NCI-H1930 (cell line): ENCODE measurements around the gene NEUROD4.

Experiments used
- DNase-seq, 2 experiments: peaks; one replicate each; lab custom pipeline; 2025; lab: John Stamatoyannopoulos, UW

The NEUROD4 gene

DNA sequence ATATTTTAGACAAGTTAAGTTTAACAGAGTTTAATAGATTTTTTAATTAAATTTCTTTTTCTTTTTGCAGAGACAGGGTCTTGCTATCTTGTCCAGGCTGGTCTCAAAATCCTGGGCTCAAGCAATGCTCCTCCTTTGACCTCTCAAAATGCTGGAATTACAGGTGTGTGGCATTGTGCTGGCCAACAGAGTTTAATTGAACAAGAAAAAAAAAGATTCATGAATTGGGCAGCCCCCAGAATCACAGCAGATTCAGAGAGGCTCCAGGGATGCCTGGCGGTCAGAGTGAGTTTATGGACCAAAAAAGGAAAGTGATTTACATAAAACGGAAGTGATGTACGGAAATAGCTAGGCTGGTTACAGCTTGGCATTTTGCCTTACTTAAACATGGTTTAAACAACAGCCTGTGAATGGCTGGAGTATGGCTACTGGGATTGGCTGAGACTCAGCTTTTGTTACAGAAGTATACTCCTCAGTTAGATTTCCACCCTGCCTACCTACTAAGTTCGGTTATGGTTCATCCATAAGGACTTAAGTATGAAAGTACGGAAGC is 20.7 kb upstream of the NEUROD4 start:
- DNase-seq: no peak

DNA sequence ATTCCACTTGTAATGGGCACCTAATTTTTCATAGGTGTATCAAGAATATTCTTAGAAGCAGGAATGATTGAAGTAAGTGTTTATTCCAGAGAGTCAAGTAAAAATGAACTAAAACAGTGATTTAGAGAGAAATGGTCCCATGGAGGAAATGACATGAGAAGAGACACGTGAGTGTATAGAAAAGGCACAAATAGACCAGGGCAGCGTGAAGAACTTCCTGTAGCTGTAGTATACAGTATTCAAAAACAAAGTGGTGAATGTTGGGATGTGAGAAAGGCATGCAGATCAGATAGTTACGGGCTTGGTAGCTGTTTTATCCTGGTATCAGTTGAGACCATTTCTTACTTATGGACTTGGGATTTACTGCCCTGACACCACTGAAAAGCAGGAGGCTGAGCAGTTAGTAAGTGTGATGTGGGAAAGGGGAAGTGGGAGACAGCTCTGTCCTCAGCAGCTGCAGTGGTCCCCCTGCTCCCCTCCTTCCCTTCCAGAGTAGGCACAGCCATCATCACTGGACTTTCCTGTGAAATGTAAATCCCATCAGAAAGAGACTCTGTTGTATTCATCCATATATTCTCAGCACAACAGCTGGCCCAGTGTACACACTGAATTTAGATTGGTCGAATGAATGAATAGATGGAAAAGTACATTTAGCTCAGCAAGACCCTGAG is 18.4 kb upstream of the NEUROD4 start:
- DNase-seq: no peak

DNA sequence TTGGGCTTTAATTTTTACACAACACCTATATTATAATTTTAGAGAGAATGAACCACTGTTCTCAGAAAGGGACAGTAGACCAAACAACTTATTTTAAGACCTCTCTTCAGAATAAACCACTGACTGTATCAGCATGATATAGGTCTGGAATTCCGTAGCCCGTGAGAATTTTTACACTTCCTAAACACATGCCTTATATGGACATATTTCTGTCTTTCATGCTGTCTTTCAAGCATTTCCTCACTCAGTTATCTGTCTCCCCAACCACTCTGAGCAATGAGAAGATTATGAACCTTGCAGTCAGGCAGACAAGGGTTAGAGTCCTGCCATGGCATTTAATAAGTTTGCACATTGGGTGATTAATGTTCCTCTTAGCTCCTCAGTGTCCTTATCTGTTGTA is 17.4 kb upstream of the NEUROD4 start:
- DNase-seq: no peak

DNA sequence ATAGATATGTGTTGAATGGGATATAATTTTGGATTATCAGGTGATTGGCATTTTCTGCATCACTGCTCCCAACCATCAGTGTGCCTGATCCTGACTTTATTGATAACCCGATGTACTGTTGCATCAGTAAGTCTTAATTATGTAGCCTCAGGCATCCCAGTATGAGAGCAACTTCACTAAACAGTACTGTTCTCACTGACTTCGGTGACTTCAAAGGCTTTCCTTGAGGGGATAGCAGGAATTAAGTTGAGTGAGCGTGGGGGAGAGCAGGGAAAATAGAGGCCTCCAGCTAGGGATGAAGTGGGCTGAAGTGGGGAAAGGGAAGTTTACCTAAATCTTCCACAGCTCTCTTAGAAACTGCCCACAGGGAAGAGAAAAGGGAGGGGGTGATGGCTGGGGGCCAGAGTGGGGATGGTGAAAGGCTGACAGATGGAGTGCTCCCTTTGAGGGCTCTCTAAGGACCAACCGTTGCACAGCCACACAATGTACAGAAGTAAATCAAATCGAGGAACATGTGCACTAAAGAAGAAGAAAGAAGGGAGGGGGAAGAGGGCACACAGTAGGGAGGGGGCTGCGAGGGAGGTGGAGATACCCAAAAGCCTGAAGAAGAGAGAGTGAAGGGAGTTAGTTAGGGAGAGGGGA is 10.7 kb upstream of the NEUROD4 start:
- DNase-seq: no peak

DNA sequence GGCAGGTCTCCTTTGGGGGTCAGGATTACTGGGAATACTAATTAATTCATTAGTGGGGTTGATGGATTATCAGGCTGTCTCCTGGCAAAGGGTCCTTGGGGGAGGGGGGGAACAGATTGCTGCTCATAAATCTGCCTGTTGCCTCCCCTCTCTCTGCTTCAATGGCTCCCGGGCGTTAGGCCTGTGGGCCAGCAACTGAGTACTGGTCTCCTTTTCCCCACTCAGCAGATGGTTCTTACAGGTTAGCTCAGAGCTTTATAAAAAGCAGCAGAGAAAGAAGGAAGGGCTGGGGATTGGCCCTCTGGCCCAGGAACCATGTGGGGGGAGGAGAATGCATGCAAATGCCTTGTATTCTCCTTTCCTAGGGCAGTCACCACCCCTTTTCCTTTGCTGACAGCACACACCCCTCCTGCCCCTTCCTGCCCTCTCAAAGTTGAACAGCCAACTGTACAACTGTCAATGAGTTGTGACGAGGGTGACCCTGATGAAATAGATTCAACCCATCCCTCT is 2.3 kb upstream of the NEUROD4 start:
- DNase-seq: no peak

DNA sequence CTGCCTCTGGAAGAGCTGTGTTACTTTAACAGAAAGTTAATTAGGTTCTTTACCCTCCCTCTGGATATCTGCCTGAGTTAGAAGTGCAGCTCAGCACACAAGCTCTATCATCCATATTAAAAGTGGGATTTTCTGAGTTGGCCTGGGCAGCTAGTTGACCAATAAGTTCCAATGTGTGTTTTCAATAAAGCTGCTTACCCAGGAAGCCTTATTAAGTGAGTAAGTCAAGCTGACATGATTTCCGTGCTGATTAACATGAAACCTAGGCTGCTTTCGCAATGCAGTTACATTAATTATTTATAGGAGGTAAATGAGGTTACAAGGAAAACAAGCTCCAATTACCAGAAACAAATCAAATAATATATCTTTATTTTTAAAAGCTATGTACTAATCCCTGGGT is 4.8 kb downstream of the NEUROD4 start:
- DNase-seq: no peak

DNA sequence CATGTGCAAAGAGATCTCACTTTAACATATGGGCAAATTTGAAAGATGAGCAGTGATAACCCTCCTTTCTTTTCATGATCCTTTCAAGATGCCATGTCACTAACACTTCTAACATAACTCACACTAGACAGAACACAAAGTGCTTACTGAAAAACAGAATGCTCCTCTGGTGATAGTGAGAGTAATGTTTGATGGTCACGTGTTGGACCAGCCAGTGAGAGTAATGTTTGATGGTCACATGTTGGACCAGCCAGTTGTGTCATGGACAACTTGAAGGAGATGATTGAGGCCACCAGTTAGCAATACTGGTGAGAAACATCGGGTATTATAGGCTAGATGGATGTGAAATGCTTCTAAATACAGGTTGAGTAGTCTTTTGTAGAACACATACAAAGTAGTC is 5.7 kb downstream of the NEUROD4 start:
- no peak for DNase-seq

GRCh38 chr12:55034218-55034617 is 14.4 kb downstream of the NEUROD4 start:
- no peak for DNase-seq

- DNase-seq: no peak
These were observed 16.7 kb downstream of the NEUROD4 start for GRCh38 chr12:55036326-55037115.

DNA sequence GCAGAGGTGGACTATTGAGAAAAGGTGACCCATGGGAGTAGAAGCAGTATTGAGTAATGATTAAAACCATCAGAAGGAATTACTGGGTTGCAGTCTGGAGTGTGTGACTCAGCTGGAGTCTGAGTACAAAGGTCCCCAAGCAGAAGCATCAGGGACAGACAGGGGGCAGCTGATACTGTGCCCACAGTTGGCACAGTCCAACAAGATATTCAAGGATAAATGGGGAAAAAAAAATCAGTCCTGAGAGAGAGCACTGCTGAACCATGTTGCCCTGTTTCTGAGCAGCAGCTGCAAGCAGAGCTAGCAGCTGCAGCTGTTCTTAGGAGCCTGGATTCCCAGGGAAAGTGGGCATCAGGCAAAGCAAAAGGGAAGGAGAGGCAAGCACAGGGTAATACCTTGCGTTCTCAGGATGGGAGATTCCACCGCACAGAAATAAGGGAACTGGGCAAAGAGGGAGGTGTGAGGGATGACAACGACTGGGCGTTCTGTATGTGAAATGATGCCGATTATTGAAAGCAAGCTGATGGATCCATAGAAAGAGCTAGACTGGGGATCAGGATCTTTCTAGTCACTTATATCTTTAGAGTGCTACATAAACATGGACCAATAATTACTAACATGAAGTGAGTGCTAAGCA is 17.7 kb downstream of the NEUROD4 start:
- DNase-seq: no peak

DNA sequence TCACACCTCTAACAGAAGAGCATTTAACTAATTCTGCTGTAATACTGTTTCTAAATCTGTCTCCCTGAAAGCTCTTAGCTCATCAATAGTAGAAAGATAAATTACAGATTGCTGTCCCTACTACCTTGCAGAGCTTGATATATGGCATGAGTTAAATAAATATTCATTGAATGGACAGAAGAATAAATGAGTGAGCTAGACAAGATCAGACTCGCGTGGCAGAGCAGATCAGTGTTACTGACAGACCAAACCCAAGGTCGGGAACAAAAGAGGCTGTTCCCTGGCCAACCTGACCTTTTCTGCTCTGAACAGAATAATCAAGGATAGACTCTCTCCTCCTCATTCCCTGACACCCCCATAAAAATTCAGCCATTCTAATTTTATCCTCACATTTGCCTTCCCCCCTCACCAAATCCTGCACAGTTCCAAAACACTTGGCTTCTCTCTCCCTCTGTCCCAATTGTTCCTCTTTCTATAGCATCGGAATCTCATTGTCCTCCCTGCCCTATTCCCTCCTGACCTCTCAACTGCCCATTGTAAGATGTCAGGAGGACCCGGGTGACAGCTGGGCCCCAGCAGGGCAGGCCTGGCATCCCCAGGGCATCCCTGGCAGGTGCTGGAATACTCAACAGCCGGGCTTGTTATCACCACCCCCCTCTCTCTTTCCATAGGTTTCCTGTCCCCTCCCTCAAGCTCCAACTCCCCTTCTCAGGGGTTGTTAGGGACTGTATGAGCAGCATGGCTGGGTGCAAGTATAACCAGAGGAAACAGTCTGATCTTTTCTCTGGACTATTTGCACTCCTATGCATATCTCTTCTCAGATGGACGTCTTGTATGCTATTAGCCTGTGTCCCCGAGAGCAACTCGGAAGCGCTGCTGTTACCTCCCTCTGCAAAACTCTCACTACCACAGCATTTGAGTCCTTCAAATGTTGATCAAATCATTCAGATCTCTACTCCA is 19.9 kb downstream of the NEUROD4 start:
- no peak for DNase-seq

DNA sequence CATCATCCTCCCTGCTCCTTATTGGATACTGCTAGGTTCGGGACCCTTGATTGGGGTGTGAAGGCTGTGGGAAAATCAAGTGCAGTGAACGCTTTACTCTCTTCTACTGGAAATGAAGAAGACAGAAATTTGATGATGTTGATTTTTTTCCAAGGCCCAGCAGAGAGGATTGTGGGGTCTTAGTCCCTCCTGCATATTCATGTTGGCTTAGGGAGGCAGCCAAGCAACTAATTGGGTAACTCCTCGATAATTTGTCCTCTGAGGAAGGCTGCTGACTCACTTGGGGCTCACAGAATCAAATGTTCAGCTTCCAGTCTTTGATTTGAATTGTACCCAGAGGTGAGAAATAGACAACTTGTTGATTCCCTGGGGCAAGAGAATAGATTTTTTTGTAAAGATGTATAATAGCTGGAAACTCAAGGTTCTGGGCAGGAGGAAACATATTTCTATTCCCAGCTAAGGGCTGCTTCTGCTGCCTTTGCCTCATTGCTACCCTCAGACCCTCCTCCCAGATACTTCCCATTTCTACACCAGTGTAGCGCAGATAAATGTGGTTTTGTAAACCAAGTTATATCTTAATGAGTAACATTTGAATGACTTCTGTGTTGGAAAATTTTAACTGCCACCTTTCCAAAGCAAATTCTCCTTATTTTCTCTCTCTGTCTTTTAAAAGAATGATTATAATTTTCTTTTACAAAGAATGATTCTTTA is 21.7 kb downstream of the NEUROD4 start:
- no peak for DNase-seq

GRCh38 chr12:55043542-55043941 is 23.8 kb downstream of the NEUROD4 start:
- no peak for DNase-seq

- DNase-seq: no peak
These were observed 24.4 kb downstream of the NEUROD4 start for GRCh38 chr12:55044135-55044534.

GRCh38 chr12:55049676-55050075 is 29.9 kb downstream of the NEUROD4 start:
- DNase-seq: no peak

DNA sequence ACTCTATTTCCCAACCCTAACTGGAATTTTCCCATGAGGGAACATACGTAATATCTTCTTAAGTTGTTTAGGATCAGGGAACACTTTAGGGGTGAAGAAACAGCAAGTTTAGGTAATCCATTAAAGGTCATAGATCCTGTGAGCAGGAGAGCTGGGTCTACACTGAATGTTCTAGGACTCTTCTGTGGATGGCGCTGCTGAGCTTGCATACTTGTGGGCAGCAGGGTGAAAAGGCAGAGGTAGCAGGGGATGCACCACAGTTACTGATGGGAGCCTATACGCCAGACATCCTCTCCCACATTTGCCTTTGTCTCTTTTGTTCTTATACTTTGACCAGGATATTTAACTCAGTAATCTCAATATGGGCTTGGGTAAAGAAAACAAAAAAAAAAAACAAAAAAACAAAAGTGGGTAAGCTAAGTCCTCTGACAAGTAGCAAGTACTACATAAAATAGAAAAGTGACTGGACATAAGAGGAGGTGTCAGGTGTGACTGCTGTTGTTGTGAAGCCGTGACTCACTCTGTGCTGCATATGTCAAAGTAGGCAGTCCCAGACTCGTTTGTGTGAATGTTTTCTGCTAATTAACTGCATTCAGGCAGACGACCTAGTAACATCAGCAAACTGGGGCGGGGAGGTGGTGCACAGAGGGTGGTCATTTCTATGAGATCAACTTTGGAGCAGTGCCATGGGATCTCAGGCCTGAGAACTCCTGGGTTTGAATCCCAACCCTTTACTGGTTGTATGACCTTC is 31.6 kb downstream of the NEUROD4 start:
- DNase-seq: no peak

GRCh38 chr12:55057481-55057880 is 37.7 kb downstream of the NEUROD4 start:
- DNase-seq: no peak

- no peak for DNase-seq
These were observed 38.3 kb downstream of the NEUROD4 start for GRCh38 chr12:55058082-55058481.

- no peak for DNase-seq
These were observed 39.0 kb downstream of the NEUROD4 start for GRCh38 chr12:55058776-55059175.

- no peak for DNase-seq
These were observed 40.7 kb downstream of the NEUROD4 start for GRCh38 chr12:55060470-55060869.
